CD4-positive, alpha-beta memory T cell (primary cell): ENCODE data around the gene CACFD1. TPM values are rescaled to one million over a fixed set of nuclear protein-coding genes. Genes with fewer than 3 reads are reported as not detected.

Experiments used
- CTCF ChIA-PET: fragments of 350-600 bp; sonication (Branson Sonifier 250); formaldehyde crosslinking; loops from one replicate; lab custom pipeline; 2021; ENCODE audit warnings: inconsistent platforms; ENCODE audit not compliant: partially characterized antibody; lab: Charles Lee
- POLR2A ChIA-PET: fragments of 350-600 bp; sonication (Branson Sonifier 250); formaldehyde crosslinking; loops from one replicate; lab custom pipeline; 2021; ENCODE audit not compliant: partially characterized antibody; lab: Charles Lee
- DNase-seq, 5 donors: peaks; one replicate each; pipeline versions ENCODE4 v3.0.0 to v3.0.0-alpha.2; 2020 to 2022; ENCODE audit warnings: mixed read lengths in 1 of 5
- H3K27ac ChIP-seq: one replicate; pipeline ENCODE4 v1.7.0; 2013; ENCODE audit warnings: low read depth, low read length
- H3K27me3 ChIP-seq: 2 replicates; pipeline ENCODE4 v1.7.0; 2013; ENCODE audit warnings: mild to moderate bottlenecking, low read length, moderate library complexity; ENCODE audit not compliant: insufficient read depth
- H3K36me3 ChIP-seq: 2 replicates; pipeline ENCODE4 v1.7.0; 2013; ENCODE audit warnings: mild to moderate bottlenecking, low read length, moderate library complexity; ENCODE audit not compliant: insufficient read depth
- H3K4me1 ChIP-seq: 2 replicates; pipeline ENCODE4 v1.7.0; 2013; ENCODE audit warnings: mild to moderate bottlenecking, low read length, moderate library complexity; ENCODE audit not compliant: insufficient read depth
- H3K4me3 ChIP-seq, 2 donors: one replicate each; pipeline ENCODE4 v1.7.0; 2013; ENCODE audit warnings: low read length in 2 of 2, mild to moderate bottlenecking in 1 of 2
- H3K9me3 ChIP-seq, 2 donors: one replicate each; pipeline ENCODE4 v1.7.0; 2013; ENCODE audit warnings: low read length in 2 of 2, control low read depth in 1 of 2; ENCODE audit not compliant: control insufficient read depth in 1 of 2
- H3K27ac Mint-ChIP-seq, 7 donors: one replicate each; pipeline ENCODE4 v1.8.0; 2020 to 2021; ENCODE audit warnings: mixed read lengths in 7 of 7, mild to moderate bottlenecking in 6 of 7, inconsistent platforms in 3 of 7, moderate library complexity in 3 of 7
- H3K27me3 Mint-ChIP-seq, 2 donors: one replicate each; pipeline ENCODE4 v1.8.0; 2020 to 2021; ENCODE audit warnings: mixed read lengths in 2 of 2
- H3K36me3 Mint-ChIP-seq, 2 donors: one replicate each; pipeline ENCODE4 v1.8.0; 2020 to 2021; ENCODE audit warnings: mixed read lengths in 2 of 2, inconsistent platforms in 1 of 2, mild to moderate bottlenecking in 1 of 2
- H3K4me1 Mint-ChIP-seq, 4 donors: one replicate each; pipeline ENCODE4 v1.8.0; 2020 to 2021; ENCODE audit warnings: mixed read lengths in 4 of 4, mild to moderate bottlenecking in 1 of 4
- H3K4me3 Mint-ChIP-seq, 8 donors: one replicate each; pipeline ENCODE4 v1.8.0; 2020 to 2021; ENCODE audit warnings: mixed read lengths in 8 of 8, mild to moderate bottlenecking in 7 of 8, moderate library complexity in 6 of 8, inconsistent platforms in 3 of 8
- H3K9me3 Mint-ChIP-seq, 8 donors: one replicate each; pipeline ENCODE4 v1.8.0; 2020 to 2021; ENCODE audit warnings: mixed read lengths in 8 of 8, mild to moderate bottlenecking in 5 of 8, inconsistent platforms in 3 of 8, moderate library complexity in 1 of 8
- intact Hi-C: fragments of 100-400 bp; cut with micrococcal nuclease; formaldehyde crosslinking; loops from one replicate; pipeline ENCODE4 v1.15.1; 2023
- polyA plus RNA-seq, 2 donors: library from polyadenylated mRNA; unstranded; fragments of 300-500 nt; fragmentation: Illumina TruSeq; gene quantifications; one replicate each; pipeline ENCODE4 v1.2.3, GENCODE V29; 2021
- total RNA-seq, 2 experiments: library from RNA; stranded (reverse); gene quantifications; one replicate each; pipeline ENCODE4 v1.2.3, GENCODE V29; 2021

The CACFD1 gene
- total and polyA plus RNA-seq, 4 experiments from 2014 or later: 2.5 to 3.4 (median 2.8) TPM

GRCh38 chr9:133502112-133502511, 42.3 kb downstream of the CACFD1 start:
- intact Hi-C loops: no loop called here
- Histone ChIP-seq H3K27ac (no peak overlapping the region), H3K36me3 (no peaks in the 10 kb centered on the region), H3K4me3 (no peak overlapping the region), H3K27me3 (no peaks in the 10 kb centered on the region), H3K4me1 (no peaks in the 10 kb centered on the region), H3K9me3 (peaks cover 0 to 4% of the 10 kb centered on the region in 2 donors)
- ChIA-PET POLR2A (no interaction called here), CTCF (no interaction called here)
- H3K4me1 Mint-ChIP-seq: no peaks in the 10 kb centered on the region
- DNase-seq: no peak
- H3K27ac Mint-ChIP-seq: no peak overlapping the region
- no peak overlapping the region for H3K4me3 Mint-ChIP-seq
- H3K9me3 Mint-ChIP-seq: peaks cover 0 to 35% (median 22%) of the 10 kb centered on the region in 8 donors
- H3K27me3 Mint-ChIP-seq: peaks cover 15 to 17% of the 10 kb centered on the region in 2 donors
- peaks cover 0 to 4% of the 10 kb centered on the region in 2 donors for H3K36me3 Mint-ChIP-seq

GRCh38 chr9:133505186-133505830, 45.5 kb downstream of the CACFD1 start:
- Histone ChIP-seq H3K4me3 (no peak overlapping the region), H3K27me3 (no peaks in the 10 kb centered on the region), H3K9me3 (peaks cover 0 to 4% of the 10 kb centered on the region in 2 donors), H3K36me3 (no peaks in the 10 kb centered on the region), H3K27ac (no peak overlapping the region), H3K4me1 (peaks cover 20% of the 10 kb centered on the region)
- Mint-ChIP-seq H3K36me3 (peaks cover 0 to 4% of the 10 kb centered on the region in 2 donors), H3K9me3 (peaks cover 0 to 32% (median 22%) of the 10 kb centered on the region in 8 donors), H3K27ac (no peak overlapping the region), H3K4me3 (no peak overlapping the region), H3K4me1 (peaks cover 6 to 13% (median 9%) of the 10 kb centered on the region in 4 donors), H3K27me3 (peaks cover 6 to 10% of the 10 kb centered on the region in 2 donors)
- ChIA-PET CTCF (no interaction called here), POLR2A (no interaction called here)
- no peak for DNase-seq
- intact Hi-C loops: no loop called here

- intact Hi-C loops: no loop called here
- Histone ChIP-seq H3K36me3 (no peaks in the 10 kb centered on the region), H3K9me3 (peaks cover 0 to 4% of the 10 kb centered on the region in 2 donors), H3K27ac (no peak overlapping the region), H3K27me3 (no peaks in the 10 kb centered on the region), H3K4me3 (no peak overlapping the region), H3K4me1 (peaks cover 20% of the 10 kb centered on the region)
- ChIA-PET CTCF (no interaction called here), POLR2A (no interaction called here)
- Mint-ChIP-seq H3K27me3 (peaks cover 6 to 9% of the 10 kb centered on the region in 2 donors), H3K4me1 (peaks cover 6 to 13% (median 9%) of the 10 kb centered on the region in 4 donors), H3K4me3 (no peak overlapping the region), H3K27ac (no peak overlapping the region), H3K36me3 (peaks cover 0 to 4% of the 10 kb centered on the region in 2 donors), H3K9me3 (peaks cover 0 to 26% (median 17%) of the 10 kb centered on the region in 8 donors)
- DNase-seq: no peak
These were observed 46.3 kb downstream of the CACFD1 start for GRCh38 chr9:133505901-133506652.

- H3K4me3 ChIP-seq: no peak overlapping the region
- ChIA-PET POLR2A (no interaction called here), CTCF (no interaction called here)
- Mint-ChIP-seq H3K27me3 (peaks cover 6 to 8% of the 10 kb centered on the region in 2 donors), H3K27ac (peak overlapping the region in 1 of 7 donors; percentile 35), H3K36me3 (no peaks in the 10 kb centered on the region), H3K9me3 (peaks cover 0 to 20% (median 12%) of the 10 kb centered on the region in 8 donors), H3K4me3 (no peak overlapping the region), H3K4me1 (peaks cover 6 to 13% (median 9%) of the 10 kb centered on the region in 4 donors)
- H3K27me3 ChIP-seq: no peaks in the 10 kb centered on the region
- peaks cover 20% of the 10 kb centered on the region for H3K4me1 ChIP-seq
- no peak overlapping the region for H3K27ac ChIP-seq
- H3K9me3 ChIP-seq: peaks cover 0 to 4% of the 10 kb centered on the region in 2 donors
- H3K36me3 ChIP-seq: no peaks in the 10 kb centered on the region
- DNase-seq: no peak
- intact Hi-C loops: no loop called here
These were observed 46.9 kb downstream of the CACFD1 start for GRCh38 chr9:133506653-133507038.

- Mint-ChIP-seq H3K9me3 (peaks cover 0 to 12% (median 4%) of the 10 kb centered on the region in 8 donors), H3K27me3 (peaks cover 5 to 6% of the 10 kb centered on the region in 2 donors), H3K4me1 (peaks cover 6 to 13% (median 9%) of the 10 kb centered on the region in 4 donors), H3K36me3 (no peaks in the 10 kb centered on the region), H3K4me3 (no peak overlapping the region), H3K27ac (peak overlapping the region in 2 of 7 donors; percentile 64 to 88)
- no peak for DNase-seq
- Histone ChIP-seq H3K9me3 (no peaks in the 10 kb centered on the region), H3K36me3 (no peaks in the 10 kb centered on the region), H3K4me1 (peaks cover 20% of the 10 kb centered on the region), H3K4me3 (no peak overlapping the region), H3K27me3 (no peaks in the 10 kb centered on the region), H3K27ac (no peak overlapping the region)
- ChIA-PET POLR2A (no interaction called here), CTCF (no interaction called here)
- intact Hi-C loops: no loop called here
These were observed 47.6 kb downstream of the CACFD1 start for GRCh38 chr9:133507246-133507965.

GRCh38 chr9:133508046-133508445, 48.3 kb downstream of the CACFD1 start:
- peaks cover 6 to 13% (median 9%) of the 10 kb centered on the region in 4 donors for H3K4me1 Mint-ChIP-seq
- H3K27ac ChIP-seq: no peak overlapping the region
- no peak for DNase-seq
- no peaks in the 10 kb centered on the region for H3K27me3 ChIP-seq
- H3K4me3 ChIP-seq: no peak overlapping the region
- H3K36me3 Mint-ChIP-seq: no peaks in the 10 kb centered on the region
- H3K9me3 Mint-ChIP-seq: peaks cover 0 to 8% (median under 1%) of the 10 kb centered on the region in 8 donors
- H3K27me3 Mint-ChIP-seq: peaks cover 3 to 5% of the 10 kb centered on the region in 2 donors
- no peaks in the 10 kb centered on the region for H3K9me3 ChIP-seq
- H3K4me1 ChIP-seq: peaks cover 20% of the 10 kb centered on the region
- no peak overlapping the region for H3K4me3 Mint-ChIP-seq
- peak overlapping the region in 1 of 7 donors; percentile 13 for H3K27ac Mint-ChIP-seq
- POLR2A ChIA-PET: no interaction called here
- CTCF ChIA-PET: no interaction called here
- H3K36me3 ChIP-seq: no peaks in the 10 kb centered on the region
- intact Hi-C loops: no loop called here
